Activated CD4-positive, alpha-beta memory T cell treated with anti-CD3 and anti-CD28 coated beads, Interleukin-2, amount 10 ng/mL, durations not matched to agents 7 days and 5 days (primary cell): ENCODE results near the gene IRX5. TPM values are rescaled to one million over a fixed set of nuclear protein-coding genes. Genes with fewer than 3 reads are reported as not detected.

Source experiments
- CTCF ChIA-PET: fragments of 350-600 bp; sonication (Branson Sonifier 250); formaldehyde crosslinking; loops from one replicate; lab custom pipeline; 2021; ENCODE audit warnings: antibody characterized with exemption, inconsistent platforms; lab: Charles Lee
- POLR2A ChIA-PET: fragments of 350-600 bp; sonication (Branson Sonifier 250); formaldehyde crosslinking; loops from one replicate; lab custom pipeline; 2021; ENCODE audit warnings: antibody characterized with exemption; lab: Charles Lee
- DNase-seq: peaks from one replicate; pipeline ENCODE4 v3.0.0-alpha.2; 2020
- H3K27ac Mint-ChIP-seq: one replicate; pipeline ENCODE4 v1.8.0; 2021; ENCODE audit warnings: mild to moderate bottlenecking, mixed read lengths
- H3K27me3 Mint-ChIP-seq: one replicate; pipeline ENCODE4 v1.8.0; 2021; ENCODE audit warnings: mixed read lengths
- H3K36me3 Mint-ChIP-seq: one replicate; pipeline ENCODE4 v1.8.0; 2021; ENCODE audit warnings: low read depth, mixed read lengths
- H3K4me1 Mint-ChIP-seq: one replicate; pipeline ENCODE4 v1.8.0; 2021; ENCODE audit warnings: mixed read lengths
- H3K4me3 Mint-ChIP-seq: one replicate; pipeline ENCODE4 v1.8.0; 2021; ENCODE audit warnings: mild to moderate bottlenecking, mixed read lengths
- H3K9me3 Mint-ChIP-seq: one replicate; pipeline ENCODE4 v1.8.0; 2021; ENCODE audit warnings: mixed read lengths
- total RNA-seq, 2 experiments: library from RNA; stranded (reverse); gene quantifications; one replicate each; pipeline ENCODE4 v1.2.3, GENCODE V29; 2021

Gene IRX5
- total RNA-seq, 2 experiments from 2014 or later = 0.38 TPM

DNA sequence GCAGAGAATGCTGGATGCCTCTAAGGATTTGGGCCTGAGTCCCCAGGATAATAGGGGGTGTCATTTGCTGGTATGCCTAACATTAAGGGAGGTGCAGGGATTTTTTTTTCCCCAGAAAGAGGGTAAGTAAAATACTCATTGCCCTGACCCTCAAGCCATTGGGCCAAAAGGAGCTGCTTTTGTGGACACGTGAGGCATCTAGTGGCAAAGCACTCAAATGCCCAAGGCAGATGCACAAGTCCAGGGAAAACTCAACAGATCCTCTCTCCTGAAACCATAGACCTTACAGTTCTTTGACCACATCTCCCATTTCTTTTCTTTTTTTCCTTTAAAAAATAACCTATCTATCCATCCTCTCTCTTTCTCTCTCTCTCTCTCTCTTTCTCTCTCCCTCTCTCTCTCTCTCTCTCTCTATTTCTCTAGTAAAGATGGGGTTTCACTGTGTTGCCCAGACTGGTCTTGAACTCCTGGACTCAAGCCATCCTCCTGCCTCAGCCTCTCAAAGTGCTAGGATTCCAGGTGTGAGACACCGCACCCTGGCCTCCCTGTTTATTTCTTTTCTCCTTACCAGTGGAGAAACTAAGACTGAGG lies 11.8 kb downstream of the IRX5 start:
- H3K4me3 Mint-ChIP-seq = no peak overlapping the region
- DNase-seq = no peak
- POLR2A ChIA-PET = no interaction called here
- H3K27me3 Mint-ChIP-seq = peaks cover 60% of the 10 kb centered on the region
- CTCF ChIA-PET = interaction anchor here (1.2 kb wide), 1 partner anchor 17 kb away, joined by 3 read pairs; no protein-coding TSS in a partner anchor
- no peaks in the 10 kb centered on the region for H3K9me3 Mint-ChIP-seq
- H3K36me3 Mint-ChIP-seq = no peaks in the 10 kb centered on the region
- no peak overlapping the region for H3K27ac Mint-ChIP-seq
- H3K4me1 Mint-ChIP-seq = peaks cover 5% of the 10 kb centered on the region

DNA sequence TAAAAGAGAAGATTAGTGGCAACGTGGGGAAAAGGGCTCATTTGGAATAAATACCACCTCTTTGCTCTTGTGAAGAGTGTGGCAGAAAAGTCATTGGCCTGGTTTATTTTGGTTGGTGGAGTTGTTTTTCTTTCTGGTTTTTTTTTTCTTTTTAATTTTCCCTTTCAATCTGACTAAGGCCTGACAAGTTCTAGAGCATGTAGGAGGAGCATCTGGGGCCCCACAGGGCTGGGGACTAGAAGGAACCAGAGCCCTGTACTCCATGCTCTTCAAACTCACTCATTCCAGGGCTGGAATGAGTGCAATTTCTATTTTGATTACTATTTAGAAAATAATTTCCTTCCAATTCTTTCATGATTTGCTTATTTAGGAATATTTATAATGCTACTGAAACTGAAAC lies 13.3 kb downstream of the IRX5 start:
- Mint-ChIP-seq H3K4me3 (no peak overlapping the region), H3K27ac (no peak overlapping the region), H3K9me3 (no peaks in the 10 kb centered on the region), H3K4me1 (no peaks in the 10 kb centered on the region), H3K36me3 (no peaks in the 10 kb centered on the region), H3K27me3 (peaks cover 46% of the 10 kb centered on the region)
- ChIA-PET CTCF (no interaction called here), POLR2A (no interaction called here)
- DNase-seq = no peak

DNA sequence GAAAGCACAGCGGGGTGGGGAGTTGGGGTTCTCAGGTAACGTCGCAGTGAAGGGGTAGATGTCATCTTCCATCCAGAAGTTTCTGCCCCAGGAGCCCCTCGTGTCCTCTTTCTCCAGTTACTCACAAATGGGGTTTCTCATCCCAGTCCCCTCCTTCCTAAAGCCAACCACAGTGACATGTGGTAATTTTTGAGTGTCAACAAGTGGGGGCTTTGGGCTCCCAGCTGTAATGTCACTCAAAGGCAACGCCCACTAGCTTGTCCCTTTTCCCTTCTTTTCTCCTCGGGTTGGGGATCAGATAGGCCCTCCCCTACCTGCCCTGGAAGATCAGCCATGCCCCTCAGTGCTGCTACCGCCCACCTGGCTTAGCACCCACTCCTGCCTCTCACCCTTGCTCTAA lies 14.4 kb downstream of the IRX5 start:
- no peak for DNase-seq
- Mint-ChIP-seq H3K4me3 (no peak overlapping the region), H3K27ac (no peak overlapping the region), H3K4me1 (no peaks in the 10 kb centered on the region), H3K9me3 (no peaks in the 10 kb centered on the region), H3K36me3 (no peaks in the 10 kb centered on the region), H3K27me3 (peaks cover 35% of the 10 kb centered on the region)
- CTCF ChIA-PET = no interaction called here
- POLR2A ChIA-PET = no interaction called here

DNA sequence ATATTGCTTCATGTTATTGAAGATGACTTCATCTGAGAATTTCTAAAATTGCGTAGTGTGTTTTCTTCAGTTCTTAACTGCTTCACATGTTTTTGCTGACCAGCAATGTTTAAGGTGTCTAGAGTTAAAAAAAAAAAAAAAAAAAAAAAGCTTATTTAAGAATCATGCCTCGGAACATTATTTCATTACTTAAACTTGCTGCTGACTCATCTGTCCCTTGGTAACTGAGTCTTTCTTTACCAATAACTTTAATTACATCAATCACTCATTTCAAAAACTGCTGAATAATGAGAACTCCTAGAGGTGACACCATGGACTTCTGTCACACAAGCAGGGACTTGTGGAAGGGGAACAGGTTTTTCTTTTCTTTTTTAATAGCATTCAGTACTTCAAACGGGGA lies 16.2 kb downstream of the IRX5 start:
- Mint-ChIP-seq H3K4me3 (no peak overlapping the region), H3K36me3 (no peaks in the 10 kb centered on the region), H3K9me3 (no peaks in the 10 kb centered on the region), H3K4me1 (no peaks in the 10 kb centered on the region), H3K27me3 (peaks cover 19% of the 10 kb centered on the region), H3K27ac (no peak overlapping the region)
- no peak for DNase-seq
- ChIA-PET POLR2A (no interaction called here), CTCF (interaction anchor here (0.9 kb wide), 1 partner anchor 1397 kb away, joined by 3 read pairs; no protein-coding TSS in a partner anchor)

DNA sequence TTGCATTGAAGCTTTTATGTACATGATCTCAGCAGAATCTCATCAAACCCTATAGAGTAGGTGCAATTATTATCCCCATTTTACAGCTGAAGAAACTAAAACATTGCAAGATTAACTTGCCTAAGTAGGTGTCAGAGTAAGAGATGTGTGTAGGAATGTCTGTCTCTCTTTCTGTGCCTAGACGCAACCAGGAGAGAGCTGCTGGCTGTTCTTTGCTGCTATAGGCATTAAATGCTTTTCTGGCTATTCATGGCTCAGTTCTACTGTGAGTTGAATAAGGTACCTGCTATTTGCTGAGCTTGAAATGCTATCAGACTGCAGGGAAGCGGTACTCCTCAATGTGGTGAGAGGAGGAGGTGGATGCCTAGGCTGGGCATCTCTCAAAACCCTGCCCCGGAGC lies 17.0 kb downstream of the IRX5 start:
- Mint-ChIP-seq H3K27ac (no peak overlapping the region), H3K4me3 (no peak overlapping the region), H3K36me3 (no peaks in the 10 kb centered on the region), H3K27me3 (peaks cover 15% of the 10 kb centered on the region), H3K4me1 (no peaks in the 10 kb centered on the region), H3K9me3 (no peaks in the 10 kb centered on the region)
- ChIA-PET CTCF (interaction anchor here (0.9 kb wide), 1 partner anchor 1398 kb away, joined by 3 read pairs; no protein-coding TSS in a partner anchor), POLR2A (no interaction called here)
- no peak for DNase-seq

DNA sequence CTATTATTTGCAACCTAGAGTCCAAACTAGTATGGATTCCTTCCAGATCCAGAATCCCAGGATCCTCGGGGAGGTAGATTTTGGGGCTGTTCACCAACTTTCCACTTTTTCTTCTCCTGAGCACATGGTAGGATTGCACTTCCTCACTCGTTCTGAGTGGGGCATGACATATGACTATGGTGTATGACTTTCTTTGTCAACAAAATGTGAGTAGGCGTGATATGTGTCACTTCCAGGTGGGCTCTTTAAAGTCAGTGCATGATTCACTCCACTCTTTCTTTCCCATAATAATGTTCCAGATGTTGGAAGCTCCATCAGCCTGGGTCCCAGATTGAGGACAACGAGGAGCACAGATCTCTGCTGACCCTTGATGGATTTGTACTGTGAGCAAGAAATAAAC lies 21.5 kb downstream of the IRX5 start:
- ChIA-PET POLR2A (no interaction called here), CTCF (no interaction called here)
- no peak overlapping the region for H3K27ac Mint-ChIP-seq
- no peak for DNase-seq
- H3K4me3 Mint-ChIP-seq = no peak overlapping the region
- H3K27me3 Mint-ChIP-seq = no peaks in the 10 kb centered on the region
- no peaks in the 10 kb centered on the region for H3K9me3 Mint-ChIP-seq
- H3K36me3 Mint-ChIP-seq = no peaks in the 10 kb centered on the region
- H3K4me1 Mint-ChIP-seq = no peaks in the 10 kb centered on the region

DNA sequence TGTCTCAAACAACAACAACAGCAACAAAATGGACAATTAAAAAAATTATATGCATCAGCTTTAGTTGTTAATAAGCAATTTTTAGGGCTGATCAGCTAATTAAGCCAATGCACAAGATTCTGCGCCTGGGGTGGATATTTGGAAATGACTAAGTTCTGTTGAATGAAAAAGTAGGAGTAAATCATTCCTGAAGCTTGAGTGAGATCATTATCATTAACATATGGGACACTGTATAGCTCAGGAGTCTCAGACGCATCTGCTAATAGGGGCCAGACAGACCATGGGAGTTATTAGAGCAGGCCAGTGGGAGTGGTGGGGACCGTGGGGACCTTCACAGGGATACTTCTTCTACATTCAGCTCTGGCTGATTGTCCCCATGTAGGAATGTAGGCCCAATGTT lies 22.8 kb downstream of the IRX5 start:
- Mint-ChIP-seq H3K27ac (no peak overlapping the region), H3K9me3 (no peaks in the 10 kb centered on the region), H3K27me3 (no peaks in the 10 kb centered on the region), H3K4me1 (no peaks in the 10 kb centered on the region), H3K36me3 (no peaks in the 10 kb centered on the region), H3K4me3 (no peak overlapping the region)
- DNase-seq = no peak
- POLR2A ChIA-PET = no interaction called here
- CTCF ChIA-PET = no interaction called here

DNA sequence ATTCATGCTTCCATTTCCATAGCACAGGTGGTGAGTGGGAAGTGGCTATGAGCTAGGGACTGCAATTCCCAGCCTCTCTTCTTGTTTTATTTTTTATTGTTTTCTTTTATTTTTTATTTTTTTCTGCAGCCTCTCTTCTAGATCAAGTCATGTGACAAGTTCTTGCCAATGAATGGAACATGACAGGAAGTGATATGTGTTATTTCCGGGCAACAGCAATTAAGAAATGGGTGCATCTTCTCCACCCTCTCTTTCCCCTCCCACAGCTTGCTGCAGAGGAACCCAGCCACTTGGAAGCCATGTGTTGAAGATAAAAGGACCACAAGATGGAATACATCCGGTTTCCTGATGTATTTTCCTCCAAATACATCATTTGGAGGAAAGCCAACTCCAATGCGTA lies 23.6 kb downstream of the IRX5 start:
- Mint-ChIP-seq H3K4me1 (no peaks in the 10 kb centered on the region), H3K27me3 (no peaks in the 10 kb centered on the region), H3K36me3 (no peaks in the 10 kb centered on the region), H3K27ac (no peak overlapping the region), H3K4me3 (no peak overlapping the region), H3K9me3 (no peaks in the 10 kb centered on the region)
- no peak for DNase-seq
- ChIA-PET POLR2A (no interaction called here), CTCF (no interaction called here)

DNA sequence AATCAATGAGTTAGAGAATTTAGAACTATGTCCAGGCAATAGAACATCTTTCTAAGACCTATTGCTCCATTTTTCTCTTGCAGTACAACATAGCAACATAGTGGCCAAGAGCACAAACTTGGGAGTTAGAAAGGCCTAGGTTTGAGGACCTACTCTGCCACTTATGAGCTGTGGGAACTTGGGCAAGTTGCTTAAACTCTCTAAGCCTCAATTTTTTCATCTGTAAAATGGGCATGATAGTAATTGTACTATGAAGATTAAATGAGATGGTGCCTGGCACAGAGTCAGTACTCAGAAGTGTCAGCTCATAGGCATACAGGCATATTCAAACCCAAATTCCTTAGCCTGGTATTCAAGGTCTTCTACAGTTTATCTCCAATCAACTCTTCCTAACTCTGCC lies 25.1 kb downstream of the IRX5 start:
- CTCF ChIA-PET = no interaction called here
- no peaks in the 10 kb centered on the region for H3K4me1 Mint-ChIP-seq
- no peaks in the 10 kb centered on the region for H3K36me3 Mint-ChIP-seq
- no peak overlapping the region for H3K27ac Mint-ChIP-seq
- H3K9me3 Mint-ChIP-seq = no peaks in the 10 kb centered on the region
- POLR2A ChIA-PET = no interaction called here
- DNase-seq = no peak
- no peak overlapping the region for H3K4me3 Mint-ChIP-seq
- H3K27me3 Mint-ChIP-seq = no peaks in the 10 kb centered on the region

DNA sequence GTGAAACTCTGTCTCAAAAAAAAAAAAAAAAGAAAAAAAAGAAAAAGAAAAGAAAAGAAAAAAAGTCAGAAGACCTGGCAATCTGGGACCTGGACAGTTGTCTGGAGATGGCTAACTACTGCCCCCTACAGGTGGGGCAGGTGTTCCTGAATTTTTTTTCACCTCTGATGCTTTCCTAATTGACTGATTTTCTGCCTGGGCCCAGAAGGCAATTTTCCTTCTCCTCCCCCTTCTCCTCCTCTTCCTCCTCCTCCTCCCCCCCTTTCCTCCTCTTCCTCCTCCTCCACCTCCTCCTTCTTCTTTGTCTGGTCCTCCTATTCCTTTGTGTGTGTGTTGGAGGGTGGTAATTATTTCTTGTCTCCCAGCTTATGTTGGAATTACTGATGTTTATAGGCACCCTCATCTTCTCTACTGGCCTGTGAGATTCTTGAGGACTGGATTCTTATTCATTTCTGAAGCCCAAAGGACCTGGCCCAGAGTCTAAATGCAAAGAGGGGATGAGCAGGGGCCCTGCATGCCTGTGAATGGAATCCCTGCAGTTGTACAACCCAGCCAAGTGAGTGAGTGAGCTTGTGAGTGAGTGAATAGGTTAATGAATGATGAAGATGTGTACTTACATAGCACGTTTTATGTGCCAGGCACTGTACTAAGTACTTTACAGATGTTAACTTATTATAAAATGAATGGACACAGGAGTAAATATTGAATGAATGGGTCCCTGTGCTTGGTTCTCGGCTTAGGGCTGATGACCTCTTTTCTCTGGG lies 26.9 kb downstream of the IRX5 start:
- Mint-ChIP-seq H3K9me3 (no peaks in the 10 kb centered on the region), H3K36me3 (no peaks in the 10 kb centered on the region), H3K27ac (no peak overlapping the region), H3K4me1 (no peaks in the 10 kb centered on the region), H3K4me3 (no peak overlapping the region), H3K27me3 (no peaks in the 10 kb centered on the region)
- POLR2A ChIA-PET = no interaction called here
- CTCF ChIA-PET = interaction anchor here (0.6 to 1.7 kb wide), 11 partner anchors 9 to 1690 kb away, joined by 3 to 6 read pairs (median 3); no protein-coding TSS in a partner anchor
- DNase-seq = peak; percentile 43

DNA sequence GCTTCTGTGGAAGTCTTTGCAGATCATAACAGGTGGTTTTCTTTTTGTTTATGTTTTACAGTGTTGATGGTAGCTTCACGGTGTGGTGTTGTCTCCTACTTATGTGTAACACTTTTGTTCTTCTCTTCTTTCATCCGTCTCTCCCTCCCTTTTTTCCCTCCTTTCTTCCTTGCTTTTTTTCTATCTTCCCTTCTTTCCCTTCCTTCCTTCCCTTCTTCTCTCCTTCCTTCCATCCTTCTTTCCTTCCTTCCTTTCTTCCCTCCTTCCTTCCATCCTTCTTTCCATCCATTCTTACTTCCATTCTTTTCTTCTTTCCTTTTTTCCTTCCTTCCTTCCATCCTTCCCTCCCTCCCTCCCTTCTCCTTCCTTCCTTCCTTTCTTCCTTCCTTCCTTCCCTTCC lies 31.4 kb downstream of the IRX5 start:
- H3K27me3 Mint-ChIP-seq = no peaks in the 10 kb centered on the region

DNA sequence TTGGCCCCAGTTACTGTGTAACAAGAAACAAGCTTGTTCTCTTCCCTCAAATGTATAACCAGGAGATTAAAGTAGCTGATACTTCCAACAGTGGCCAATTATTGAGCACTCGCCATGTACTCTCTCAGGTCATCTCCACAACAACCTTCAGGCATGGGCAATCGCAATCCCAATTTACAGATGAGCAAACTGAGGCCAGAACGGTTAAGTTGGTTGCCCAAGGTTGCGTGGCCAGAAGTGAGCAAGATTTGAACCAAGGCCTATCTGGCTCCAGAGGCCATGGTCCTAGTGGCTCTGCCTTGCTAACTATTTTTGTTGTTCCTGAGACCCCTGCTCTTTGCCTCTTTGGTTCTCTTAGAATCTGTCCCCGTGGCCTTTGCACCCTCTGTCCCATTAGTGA lies 33.6 kb downstream of the IRX5 start:
- ChIA-PET CTCF (no interaction called here), POLR2A (no interaction called here)
- H3K9me3 Mint-ChIP-seq = no peaks in the 10 kb centered on the region
- no peaks in the 10 kb centered on the region for H3K4me1 Mint-ChIP-seq
- H3K27ac Mint-ChIP-seq = no peak overlapping the region
- no peak for DNase-seq
- H3K27me3 Mint-ChIP-seq = no peaks in the 10 kb centered on the region
- H3K4me3 Mint-ChIP-seq = no peak overlapping the region
- H3K36me3 Mint-ChIP-seq = no peaks in the 10 kb centered on the region

More for the DNA sequence above, 31.4 kb downstream of the IRX5 start:
- CTCF ChIA-PET = no interaction called here
- no peaks in the 10 kb centered on the region for H3K9me3 Mint-ChIP-seq
- no peak for DNase-seq
- no peaks in the 10 kb centered on the region for H3K36me3 Mint-ChIP-seq
- H3K27ac Mint-ChIP-seq = no peak overlapping the region
- no peaks in the 10 kb centered on the region for H3K4me1 Mint-ChIP-seq
- POLR2A ChIA-PET = no interaction called here
- H3K4me3 Mint-ChIP-seq = no peak overlapping the region

DNA sequence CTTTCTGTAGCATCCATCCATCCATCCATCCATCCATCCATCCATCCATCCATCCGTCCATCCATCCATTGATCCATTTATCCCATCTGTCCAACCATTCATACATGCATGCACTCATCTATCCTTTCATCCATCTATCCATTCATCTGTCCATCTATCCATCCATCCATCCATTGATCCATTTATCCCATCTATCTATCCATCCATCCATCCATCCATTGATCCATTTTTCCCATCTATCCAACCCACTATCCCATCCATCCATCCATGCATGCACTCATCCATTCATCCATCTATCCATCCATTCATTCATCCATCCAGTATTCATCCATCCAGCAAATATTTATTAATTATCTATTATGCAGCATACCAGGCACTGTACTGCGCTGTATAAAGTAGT lies 34.8 kb downstream of the IRX5 start:
- Mint-ChIP-seq H3K4me1 (no peaks in the 10 kb centered on the region), H3K27ac (no peak overlapping the region), H3K4me3 (no peak overlapping the region), H3K27me3 (no peaks in the 10 kb centered on the region), H3K36me3 (no peaks in the 10 kb centered on the region), H3K9me3 (no peaks in the 10 kb centered on the region)
- DNase-seq = no peak
- POLR2A ChIA-PET = no interaction called here
- CTCF ChIA-PET = no interaction called here

DNA sequence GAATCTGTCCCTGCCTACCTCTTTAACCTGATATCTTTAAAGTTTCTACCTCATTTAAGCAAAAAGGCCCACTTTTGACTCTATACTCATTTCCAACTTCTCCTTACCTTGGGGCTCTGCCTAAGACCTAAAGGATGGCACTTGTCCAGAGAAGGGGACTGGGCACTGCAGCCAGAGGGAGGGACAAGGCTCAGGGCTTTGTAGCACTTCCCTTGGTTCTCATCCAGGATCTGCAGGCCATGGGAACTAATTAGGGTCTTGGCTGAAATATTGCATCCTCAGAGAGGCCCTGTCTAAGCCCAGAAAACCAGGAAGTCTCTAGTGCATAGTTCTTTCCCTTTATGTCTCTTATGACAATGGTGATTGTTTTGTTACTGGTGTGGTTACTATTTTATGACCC lies 37.3 kb downstream of the IRX5 start:
- H3K9me3 Mint-ChIP-seq = no peaks in the 10 kb centered on the region
- H3K36me3 Mint-ChIP-seq = no peaks in the 10 kb centered on the region
- no peak overlapping the region for H3K27ac Mint-ChIP-seq
- DNase-seq = no peak
- ChIA-PET POLR2A (no interaction called here), CTCF (no interaction called here)
- no peaks in the 10 kb centered on the region for H3K4me1 Mint-ChIP-seq
- H3K27me3 Mint-ChIP-seq = no peaks in the 10 kb centered on the region
- no peak overlapping the region for H3K4me3 Mint-ChIP-seq
